Kidney capillary endothelial cell (primary cell): Measurements from ENCODE around the gene RNH1.
A peak's percentile ranks its signal among the peaks of the same experiment; 100 is the strongest.

Source experiments
- DNase-seq: peaks from one replicate; pipeline ENCODE4 v3.0.0-alpha.2; 2018; ENCODE audit warnings: low spot score

Gene RNH1

GRCh38 chr11:537622-538430 is 30.8 kb upstream of the RNH1 start:
- no peak for DNase-seq

- peak; percentile 60 for DNase-seq
Measured at GRCh38 chr11:536841-537621, 30.0 kb upstream of the RNH1 start, which contains the start of gene LRRC56. Gene LRRC56 (plus strand): TSS chr11:537527. CDS start chr11:540685, 3,158 bp downstream.

GRCh38 chr11:535519-536454 is 28.7 kb upstream of the RNH1 start, which contains the start of gene HRAS:
Gene HRAS (minus strand): TSS chr11:535576.
- peak; percentile 93 for DNase-seq

- DNase-seq, result no peak
Measured at GRCh38 chr11:535210-535518, 28.1 kb upstream of the RNH1 start.

- no peak for DNase-seq
Measured at GRCh38 chr11:534396-535209, 27.6 kb upstream of the RNH1 start.

DNA sequence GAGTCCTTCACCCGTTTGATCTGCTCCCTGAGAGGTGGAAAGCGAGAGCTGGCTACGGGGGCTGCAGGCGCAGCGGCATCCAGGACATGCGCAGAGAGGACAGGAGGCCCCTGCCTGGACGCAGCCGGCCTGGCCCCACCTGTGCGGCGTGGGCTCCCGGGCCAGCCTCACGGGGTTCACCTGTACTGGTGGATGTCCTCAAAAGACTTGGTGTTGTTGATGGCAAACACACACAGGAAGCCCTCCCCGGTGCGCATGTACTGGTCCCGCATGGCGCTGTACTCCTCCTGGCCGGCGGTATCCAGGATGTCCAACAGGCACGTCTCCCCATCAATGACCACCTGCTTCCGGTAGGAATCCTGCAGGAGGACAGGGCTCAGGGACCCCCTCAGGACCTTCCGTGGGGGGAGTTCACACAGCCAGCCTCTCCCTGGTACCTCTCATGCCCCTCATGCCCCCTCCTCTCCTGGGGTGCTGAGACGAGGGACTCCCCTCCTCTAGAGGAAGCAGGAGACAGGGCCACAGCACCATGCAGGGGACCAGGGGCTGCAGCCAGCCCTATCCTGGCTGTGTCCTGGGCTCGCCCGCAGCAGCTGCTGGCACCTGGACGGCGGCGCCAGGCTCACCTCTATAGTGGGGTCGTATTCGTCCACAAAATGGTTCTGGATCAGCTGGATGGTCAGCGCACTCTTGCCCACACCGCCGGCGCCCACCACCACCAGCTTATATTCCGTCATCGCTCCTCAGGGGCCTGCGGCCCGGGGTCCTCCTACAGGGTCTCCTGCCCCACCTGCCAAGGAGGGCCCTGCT is 26.7 kb upstream of the RNH1 start:
- no peak for DNase-seq

GRCh38 chr11:532986-533585 is 26.0 kb upstream of the RNH1 start:
- no peak for DNase-seq

DNA sequence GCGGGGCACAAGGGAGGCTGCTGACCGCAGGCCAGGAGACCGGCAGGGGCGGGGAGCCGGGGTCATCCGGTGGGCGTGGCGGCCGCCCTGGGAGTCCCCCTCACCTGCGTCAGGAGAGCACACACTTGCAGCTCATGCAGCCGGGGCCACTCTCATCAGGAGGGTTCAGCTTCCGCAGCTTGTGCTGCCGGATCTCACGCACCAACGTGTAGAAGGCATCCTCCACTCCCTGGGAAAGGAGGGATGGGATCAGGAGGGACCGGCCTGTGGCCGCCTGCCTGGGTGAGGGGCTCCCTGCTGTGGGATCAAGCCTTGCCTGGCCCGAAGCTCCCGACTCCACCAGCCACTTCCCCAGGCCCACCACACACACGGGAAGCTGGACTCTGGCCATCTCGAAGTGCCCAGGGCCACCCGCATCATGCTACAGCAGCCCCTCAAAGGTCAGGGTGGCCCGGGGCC is 25.5 kb upstream of the RNH1 start:
- no peak for DNase-seq

DNA sequence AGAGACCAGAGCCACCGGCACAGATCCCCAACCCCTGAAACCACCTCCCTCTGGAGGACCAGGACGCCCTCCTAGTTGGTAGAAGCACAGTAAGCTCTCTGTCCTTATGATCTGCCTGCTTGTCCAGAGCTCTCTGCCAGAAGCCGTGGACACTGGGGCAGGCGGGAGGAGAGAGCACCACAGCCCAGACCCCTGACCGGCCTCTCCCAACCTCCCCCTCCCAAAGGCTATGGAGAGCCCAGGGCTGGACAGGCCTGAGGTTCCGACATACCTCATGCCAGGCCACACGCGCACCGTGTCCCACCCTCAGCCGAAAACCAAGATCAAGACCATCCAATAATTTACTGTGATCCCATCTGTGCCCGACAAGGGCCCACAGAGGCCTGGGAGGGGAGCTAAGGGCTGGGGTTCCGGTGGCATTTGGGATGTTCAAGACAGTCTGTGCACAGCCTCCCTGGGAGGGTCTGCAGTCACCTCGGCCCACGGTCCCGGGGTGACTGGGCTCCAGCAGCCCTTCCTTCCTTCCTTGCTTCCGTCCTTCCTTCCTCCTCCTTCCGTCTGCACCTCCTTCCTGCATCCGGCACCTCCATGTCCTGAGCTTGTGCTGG is 25.0 kb upstream of the RNH1 start:
- no peak for DNase-seq

GRCh38 chr11:530960-531831 is 24.2 kb upstream of the RNH1 start:
- no peak for DNase-seq

DNA sequence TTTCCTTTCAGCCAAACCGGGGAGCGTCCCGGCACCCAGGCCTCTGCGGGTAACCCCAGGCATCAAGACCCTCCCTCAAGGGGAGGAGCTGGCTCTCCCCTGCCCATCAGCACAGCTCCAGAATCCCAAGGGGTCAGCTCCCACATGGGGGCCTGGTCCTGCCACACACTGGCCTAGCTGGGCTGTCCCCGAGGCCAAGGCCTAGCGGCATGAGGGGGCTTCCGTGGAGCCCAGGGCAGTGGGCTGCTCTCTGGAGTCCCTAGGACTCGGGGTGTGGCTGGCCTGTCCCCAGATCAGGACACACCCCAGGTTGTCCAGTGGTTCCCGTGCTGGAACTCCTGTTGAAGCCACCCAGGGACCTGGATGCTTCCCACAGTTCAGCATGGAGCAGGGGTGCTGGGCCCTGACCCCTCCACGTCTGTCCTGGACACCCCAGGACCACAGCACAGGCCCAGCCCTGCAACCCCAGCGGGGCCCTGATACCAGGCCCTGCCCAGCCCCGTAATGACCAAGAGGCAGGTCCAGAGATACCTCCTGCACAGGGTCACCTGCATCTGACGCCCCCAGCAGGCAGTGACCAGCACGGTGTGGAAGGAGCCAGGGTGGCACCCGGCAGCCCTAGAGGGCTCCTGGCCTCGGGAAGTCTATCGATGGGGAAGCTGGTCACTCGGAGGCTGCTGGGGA is 22.8 kb upstream of the RNH1 start:
- DNase-seq, result no peak

DNA sequence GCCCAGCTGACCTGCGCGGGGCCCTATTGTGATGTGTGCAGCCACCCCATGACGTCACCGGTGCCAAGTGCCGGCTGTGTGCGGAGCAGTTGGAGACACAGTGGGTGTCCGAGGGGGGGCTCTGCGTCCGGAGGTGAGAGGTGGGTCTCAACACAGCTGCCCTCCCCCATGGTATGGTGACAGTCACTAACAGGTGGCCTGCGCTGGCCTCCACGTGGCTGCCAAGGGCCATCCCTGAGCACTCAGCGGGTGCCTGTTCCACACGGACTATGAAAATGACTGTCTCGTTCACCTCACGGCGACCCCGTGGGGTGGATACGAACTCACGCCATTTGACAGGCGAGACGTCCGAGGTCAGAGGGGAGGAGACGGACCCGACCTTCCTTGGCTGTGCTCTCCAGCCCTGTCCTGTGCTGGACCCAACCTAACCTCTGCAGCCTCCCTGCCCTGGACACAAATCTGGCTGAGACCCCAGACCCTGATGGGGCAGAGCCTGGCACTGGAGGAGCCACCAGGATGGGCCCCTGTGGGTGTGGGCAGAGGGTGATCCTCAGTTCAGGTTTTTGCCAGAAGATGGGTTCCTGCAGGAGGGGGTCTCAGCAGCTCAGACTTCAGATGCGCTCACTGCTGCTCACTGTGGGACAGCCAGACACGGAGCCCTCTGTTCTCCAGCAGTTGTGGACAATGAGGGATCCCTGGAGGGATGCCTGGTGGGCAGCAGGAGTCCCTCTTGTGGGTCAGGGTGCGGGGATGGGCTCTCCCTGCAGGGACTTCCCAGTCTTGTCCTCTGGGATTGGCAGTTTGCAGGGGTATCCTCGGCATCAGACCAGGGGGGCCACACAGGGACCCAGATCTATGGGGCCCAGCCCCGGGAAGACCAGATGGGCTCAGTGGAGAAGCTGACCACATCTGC is 22.0 kb upstream of the RNH1 start:
- no peak for DNase-seq

DNA sequence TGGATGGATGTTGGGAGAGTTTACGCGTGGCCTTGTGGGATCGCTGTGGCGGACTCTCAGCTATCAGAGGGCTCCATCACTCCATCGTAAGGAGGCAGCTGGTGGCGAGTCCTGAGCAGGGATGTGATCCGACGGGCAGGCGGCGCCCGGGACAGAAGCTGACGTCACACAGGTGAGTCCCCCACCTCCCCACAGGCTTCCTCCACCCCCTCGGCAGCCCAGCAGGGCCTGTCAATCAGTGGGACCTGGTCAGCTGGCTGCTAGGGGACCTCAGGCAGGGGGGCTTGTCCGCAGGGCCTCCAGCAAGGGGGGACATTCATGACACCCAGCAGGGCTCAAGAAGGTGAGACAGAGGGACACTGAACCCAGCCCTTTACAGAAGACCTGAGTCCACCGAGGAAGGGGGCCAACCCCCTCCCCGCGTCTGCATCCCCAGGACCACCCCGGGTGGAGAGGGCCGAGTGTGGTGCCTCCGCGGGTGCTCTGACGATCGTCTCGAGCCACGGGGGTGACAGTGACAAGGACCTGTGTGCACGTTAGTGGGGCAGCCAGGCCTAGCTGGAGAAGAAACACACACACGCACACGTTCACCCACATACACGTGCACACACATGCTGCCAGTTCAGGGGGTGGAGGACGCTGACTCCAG is 21.2 kb upstream of the RNH1 start:
- no peak for DNase-seq

DNA sequence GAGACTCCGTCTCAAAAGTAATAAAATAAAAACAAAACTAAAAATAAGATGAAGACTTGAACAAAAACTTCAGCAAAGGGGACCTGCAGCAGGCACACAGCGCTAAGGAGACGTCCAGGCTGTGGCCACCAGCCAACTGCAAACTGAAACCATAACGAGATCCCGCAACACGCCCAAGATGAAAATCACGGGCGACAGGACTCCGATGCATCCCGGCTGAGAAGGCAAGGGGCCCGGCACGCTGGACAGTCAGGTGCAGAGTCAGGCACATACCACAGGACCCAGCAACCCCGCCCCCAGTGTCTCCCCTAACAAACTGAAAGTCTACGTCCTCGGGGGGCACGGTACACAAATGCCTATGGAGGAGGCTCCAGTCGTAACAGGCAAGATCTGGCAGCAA is 19.1 kb upstream of the RNH1 start:
- DNase-seq, result no peak

DNA sequence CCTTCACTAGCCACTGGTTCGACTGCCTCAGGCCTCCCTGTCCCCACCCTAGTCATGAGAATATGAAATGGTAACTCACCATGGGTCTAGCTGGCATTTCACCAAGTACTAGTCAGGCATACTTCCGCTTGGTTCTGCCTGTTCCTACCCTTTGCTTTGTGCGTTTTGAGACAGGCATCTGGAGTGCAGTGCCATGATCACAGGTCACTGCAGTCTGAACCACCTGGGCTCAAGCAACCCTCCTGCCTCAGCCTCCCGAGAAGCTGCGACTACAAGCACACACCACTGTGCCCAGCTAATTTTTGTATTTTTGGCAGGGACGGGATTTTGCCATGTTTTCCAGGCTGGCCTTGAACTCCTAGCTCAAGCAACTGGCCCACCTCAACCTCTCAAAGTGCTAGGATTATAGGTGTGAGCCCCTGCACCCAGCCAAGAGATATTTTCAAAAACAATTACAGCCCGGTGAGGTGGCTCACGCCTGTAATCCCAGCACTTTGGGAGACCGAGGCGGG is 14.2 kb upstream of the RNH1 start:
- no peak for DNase-seq
